Measurements from ENCODE around the gene BLCAP.

- TF ChIP-seq CTCF (IDR thresholded peaks at IDR 0.05) (no peak), POLR2A (IDR thresholded peaks at IDR 0.05) (no peak)
These were observed 4.7 kb downstream of the BLCAP start for GRCh38 chr20:37523012-37523391.

Data from right lobe of liver (tissue), 4 donors.